ENCODE measurements around the gene ZG16.

- TF ChIP-seq CTCF (IDR thresholded peaks at IDR 0.05; ENCODE audit: low read depth, low read length, missing input control) (no peak), ZBTB33 (IDR thresholded peaks at IDR 0.05) (no peak), REST (IDR thresholded peaks at IDR 0.05) (no peak), MAX (IDR thresholded peaks at IDR 0.05) (no peak), RAD21 (IDR thresholded peaks at IDR 0.05) (no peak), YY1 (IDR thresholded peaks at IDR 0.05) (no peak), TAF1 (conservative IDR thresholded peaks at IDR 0.05) (no peak)
Observed at GRCh38 chr16:29818082-29818481, 40.0 kb downstream of the ZG16 start.

All from liver (tissue), 3 donors.